CD4-positive, alpha-beta T cell treated with Interleukin-15 for 1 hour (primary cell): ENCODE data around the gene NPAS1.
A peak's percentile ranks its signal among the peaks of the same experiment; 100 is the strongest.
"Not testable (repeated sequence)": the region's sequence is repeated elsewhere in the genome, so short reads cannot be mapped to it uniquely, and the experiment has no call there.

ENCODE experiments used
- DNase-seq: peaks from one replicate; pipeline ENCODE4 v3.0.0-alpha.2; 2020

Gene NPAS1

GRCh38 chr19:46990991-46991676, 28.5 kb upstream of the NPAS1 start:
- DNase-seq = peak; percentile 51

- DNase-seq = no peak
Observed at GRCh38 chr19:46992699-46993535, 26.7 kb upstream of the NPAS1 start.

GRCh38 chr19:46993622-46994021, 26.0 kb upstream of the NPAS1 start:
- DNase-seq = no peak

DNA sequence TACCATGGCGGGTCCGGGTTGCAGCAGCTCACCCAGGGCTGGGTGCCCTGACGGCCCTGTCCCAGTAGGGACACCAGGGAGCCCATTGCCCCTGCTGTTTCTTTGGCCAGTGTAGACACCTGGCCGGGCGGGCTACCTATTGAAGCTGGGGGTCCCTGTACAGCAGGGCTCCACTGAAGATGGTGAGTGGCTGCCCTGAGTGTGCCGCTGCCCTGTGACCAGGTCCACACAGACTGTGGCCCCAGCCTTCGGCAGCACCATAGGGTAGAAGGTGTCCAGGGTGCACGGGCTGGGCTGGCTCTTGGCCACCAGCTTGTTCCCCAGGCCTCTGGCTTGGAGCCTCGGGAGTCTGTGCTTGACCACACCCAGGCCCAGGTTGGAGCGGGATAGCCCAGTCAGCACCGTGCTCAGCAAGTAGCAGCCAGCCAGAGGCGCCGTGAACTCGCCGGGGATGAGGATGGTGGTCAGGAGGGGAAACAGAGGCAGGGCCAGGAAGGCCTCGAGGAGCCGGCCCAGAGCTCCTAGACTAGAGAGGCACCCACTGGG, 25.4 kb upstream of the NPAS1 start:
- no peak for DNase-seq

- no peak for DNase-seq
Observed at GRCh38 chr19:46995492-46995891, 24.1 kb upstream of the NPAS1 start.

DNA sequence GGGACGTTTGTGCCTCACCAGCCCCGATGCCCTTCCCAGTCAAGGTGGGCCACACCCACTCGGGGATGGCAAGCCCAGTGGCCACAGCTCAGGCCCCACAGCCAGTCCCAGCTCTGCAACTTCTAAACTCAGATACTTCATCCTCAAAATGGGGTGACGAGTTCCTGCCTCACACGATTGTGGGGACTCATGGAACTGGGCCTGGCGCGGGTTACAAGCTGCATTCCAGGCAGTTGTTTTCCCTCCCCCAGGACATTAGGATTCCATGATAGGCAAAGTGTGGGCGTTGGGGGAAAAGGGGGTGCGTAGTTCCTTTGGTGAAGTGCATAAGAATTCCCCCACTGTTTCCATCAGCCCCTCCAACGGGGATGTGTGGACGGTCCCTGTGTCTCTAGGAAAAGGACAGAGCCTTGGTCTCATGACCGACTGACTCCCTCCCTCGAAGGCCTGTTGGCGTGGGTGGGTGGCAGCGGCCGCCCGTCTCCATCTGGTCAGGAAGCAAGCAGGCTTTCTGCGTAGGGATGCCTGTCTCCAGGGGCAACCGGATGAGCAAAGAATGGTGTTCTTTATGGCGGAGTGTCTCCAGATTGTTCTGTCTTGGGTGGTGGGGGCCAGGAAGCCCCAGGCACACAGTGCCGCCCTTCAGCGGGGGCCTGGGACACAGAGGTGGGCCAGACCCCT, 21.1 kb upstream of the NPAS1 start:
- DNase-seq = no peak

GRCh38 chr19:46999377-46999776, 20.3 kb upstream of the NPAS1 start:
- no peak for DNase-seq

- no peak for DNase-seq
Observed at GRCh38 chr19:46999878-47000277, 19.8 kb upstream of the NPAS1 start.

GRCh38 chr19:47000373-47000772, 19.3 kb upstream of the NPAS1 start:
- no peak for DNase-seq

DNA sequence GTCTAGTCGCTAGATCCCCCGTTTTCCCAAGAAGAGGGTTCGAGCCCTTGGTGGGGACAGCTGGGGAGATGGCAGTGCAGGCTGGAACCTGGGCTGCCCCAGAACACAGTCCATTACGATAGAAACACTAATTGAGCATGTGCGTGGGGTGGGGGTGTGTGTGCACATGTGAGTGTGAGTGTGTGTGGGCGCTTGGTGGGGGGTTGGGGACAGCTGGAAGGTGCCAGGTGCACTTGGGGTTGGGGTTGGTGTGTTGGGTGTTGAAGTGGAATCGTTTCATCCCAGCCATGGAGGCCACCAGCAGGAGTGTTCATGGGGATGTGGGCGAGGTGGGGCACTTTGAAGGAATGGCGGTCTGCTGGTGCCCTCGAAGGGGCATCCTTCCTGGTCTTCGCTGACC, 18.1 kb upstream of the NPAS1 start:
- no peak for DNase-seq

GRCh38 chr19:47002106-47002766, 17.4 kb upstream of the NPAS1 start:
- DNase-seq = no peak

DNA sequence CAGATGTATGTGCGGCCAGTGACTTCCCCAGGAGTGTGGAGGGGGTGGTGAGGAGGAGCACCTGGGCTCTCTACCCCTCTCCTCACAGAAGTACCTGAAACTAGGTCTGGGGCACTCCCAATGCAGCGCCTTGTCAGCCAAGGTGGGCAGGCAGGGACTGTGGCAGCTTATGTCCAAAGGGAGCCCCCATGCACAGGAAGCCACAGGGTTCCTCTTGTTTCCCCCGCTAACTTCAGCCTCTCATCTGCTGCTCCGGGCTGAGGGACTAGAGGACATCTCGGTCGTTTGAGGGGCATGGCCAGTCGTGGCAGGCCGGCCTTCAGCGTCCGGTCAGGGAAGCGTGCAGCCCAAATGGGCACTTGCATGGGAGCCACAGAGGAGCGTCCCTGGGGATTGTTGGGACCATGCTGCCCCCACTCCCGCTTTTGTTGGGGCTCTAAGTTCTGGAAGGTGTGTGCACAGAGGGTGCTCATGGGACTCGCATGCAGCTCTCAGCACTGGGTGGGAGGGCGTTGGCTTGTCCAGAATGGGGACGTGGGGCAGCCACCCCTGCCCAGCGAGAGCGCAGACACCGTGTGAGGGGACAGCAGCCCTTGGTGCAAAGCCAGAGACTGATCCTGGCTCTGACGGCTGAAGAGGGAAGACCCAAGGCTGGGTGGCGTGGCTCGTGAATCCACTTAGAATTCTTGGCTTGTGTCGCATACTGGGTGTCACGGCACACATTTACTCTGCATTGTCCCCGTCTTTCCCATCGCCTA, 16.6 kb upstream of the NPAS1 start:
- no peak for DNase-seq

GRCh38 chr19:47003611-47004465, 15.8 kb upstream of the NPAS1 start:
- no peak for DNase-seq

- DNase-seq = no peak
Observed at GRCh38 chr19:47005164-47005641, 14.4 kb upstream of the NPAS1 start.

- DNase-seq = no peak
Observed at GRCh38 chr19:47005873-47006272, 13.8 kb upstream of the NPAS1 start.

- no peak for DNase-seq
Observed at GRCh38 chr19:47006496-47006895, 13.1 kb upstream of the NPAS1 start.

GRCh38 chr19:47010549-47010948, 9.1 kb upstream of the NPAS1 start:
- not testable (repeated sequence) for DNase-seq

- no peak for DNase-seq
Observed at GRCh38 chr19:47012617-47013016, 7.0 kb upstream of the NPAS1 start.

GRCh38 chr19:47013041-47013517, 6.6 kb upstream of the NPAS1 start:
- peak; percentile 52 for DNase-seq

GRCh38 chr19:47018923-47019322, 714 bp upstream of the NPAS1 start:
- DNase-seq = no peak
